K562 (cell line): ENCODE data around the gene VSIG10. TPM values are rescaled to one million over a fixed set of nuclear protein-coding genes. Genes with fewer than 3 reads are reported as not detected.

Source experiments
- BHLHE40 ChIP-seq: IDR thresholded peaks from 2 replicates; pipeline ENCODE4 v1.6.1; 2011; ENCODE audit warnings: low read length, improper control_type of control experiment
- CBX5 ChIP-seq: IDR thresholded peaks from 2 replicates; pipeline ENCODE4 v1.6.1; 2014; ENCODE audit warnings: low read depth, borderline replicate concordance
- CEBPZ ChIP-seq: fragments of 150-350 bp; IDR thresholded peaks from 2 replicates; pipeline ENCODE4 v1.6.1; 2014; ENCODE audit warnings: low read depth, mild to moderate bottlenecking, low read length, borderline replicate concordance
- CGGBP1 ChIP-seq: fragments of 250-450 bp; sonication (Bioruptor Pico); IDR thresholded peaks from 2 replicates; pipeline ENCODE4 v1.9.0; 2021; ENCODE audit warnings: mild to moderate bottlenecking
- ELK1 ChIP-seq: sonication (generic); formaldehyde crosslinking; IDR thresholded peaks from 2 replicates; pipeline ENCODE4 v1.8.1; 2022; ENCODE audit warnings: missing genetic modification reagents
- ETV1 ChIP-seq: fragments of 450-650 bp; conservative IDR thresholded peaks from 2 replicates; pipeline ENCODE4 v1.6.1; 2016; ENCODE audit warnings: missing genetic modification characterization, control low read depth, low read depth, missing compliant biosample characterization
- FOXA3 ChIP-seq, 2 experiments: fragments of 450-650 bp in 1 of 2; sonication (generic) in 1 of 2; formaldehyde crosslinking; IDR thresholded peaks in 1 of 2; conservative IDR thresholded peaks in 1 of 2; 2 replicates each; pipeline versions ENCODE4 v1.4.0 to v1.8.0; 2020 to 2022; ENCODE audit warnings: mild to moderate bottlenecking in 2 of 2, missing genetic modification reagents in 1 of 2
- NUFIP1 ChIP-seq: fragments of 450-650 bp; IDR thresholded peaks from 2 replicates; pipeline ENCODE4 v1.6.1; 2018; ENCODE audit not compliant: partially characterized antibody
- PTRF ChIP-seq: fragments of 450-650 bp; IDR thresholded peaks from 2 replicates; pipeline ENCODE4 v1.6.1; 2016; ENCODE audit warnings: mild to moderate bottlenecking, missing genetic modification characterization, missing compliant biosample characterization
- SMC3 ChIP-seq: conservative IDR thresholded peaks from 2 replicates; pipeline ENCODE4 v1.6.1; 2011; ENCODE audit warnings: low read depth, low read length, improper control_type of control experiment; ENCODE audit not compliant: insufficient read depth
- SNRNP70 ChIP-seq: fragments of 200-400 bp; formaldehyde crosslinking; optimal IDR thresholded peaks from 2 replicates; pipeline ENCODE3; 2017; ENCODE audit warnings: low read depth, low read length
- THRAP3 ChIP-seq: fragments of 450-650 bp; IDR thresholded peaks from 2 replicates; pipeline ENCODE4 v1.6.1; 2016; ENCODE audit warnings: mild to moderate bottlenecking, inconsistent platforms, borderline replicate concordance
- TRIM24 ChIP-seq, 2 experiments: fragments of 450-650 bp; IDR thresholded peaks; 2 replicates each; pipeline ENCODE4 v1.6.1; 2016
- U2AF1 ChIP-seq: fragments of 200-400 bp; formaldehyde crosslinking; optimal IDR thresholded peaks from 2 replicates; pipeline ENCODE3; 2017; ENCODE audit warnings: mild to moderate bottlenecking, low read depth, low read length, moderate library complexity
- ZKSCAN1 ChIP-seq: fragments of 150-350 bp; IDR thresholded peaks from 2 replicates; pipeline ENCODE4 v1.6.1; 2016; ENCODE audit warnings: low read depth, low read length
- ZNF143 ChIP-seq: sonication (generic); formaldehyde crosslinking; IDR thresholded peaks from 2 replicates; pipeline ENCODE4 v1.9.0; 2022; ENCODE audit warnings: mild to moderate bottlenecking, missing genetic modification reagents
- ZNF408 ChIP-seq: fragments of 250-450 bp; sonication (Bioruptor Pico); IDR thresholded peaks from 2 replicates; pipeline ENCODE4 v1.4.0; 2020; ENCODE audit warnings: low read depth, mild to moderate bottlenecking, moderate library complexity
- ZSCAN32 ChIP-seq: fragments of 450-650 bp; formaldehyde crosslinking; IDR thresholded peaks from 2 replicates; pipeline ENCODE4 v1.4.0; 2020; ENCODE audit warnings: mild to moderate bottlenecking, moderate library complexity
- polyA plus RNA-seq, 8 experiments: library from polyadenylated mRNA; depleted of rRNA in 4 of 8; stranded (reverse) in 5 of 8; unstranded in 3 of 8; fragments of >200 nt; fragmentation: Nextera tagmentation in 2 of 8; fragmentation: Illumina TruSeq in 1 of 8; extraction: Ambion mirVana in 2 of 8; extraction: Trizol in 1 of 8; gene quantifications; 2 replicates each; pipeline versions ENCODE4 v1.2.1 to v1.2.3, GENCODE V29; 2011 to 2014; ENCODE audit warnings: inconsistent platforms in 1 of 8, missing spikeins in 1 of 8
- total RNA-seq, 7 experiments: library from RNA; depleted of rRNA in 6 of 7; stranded (reverse); fragments of >200 nt in 6 of 7; fragmentation: Illumina TruSeq in 2 of 7; extraction: Trizol in 2 of 7; gene quantifications; 2 replicates each; pipeline versions ENCODE4 v1.2.1 to v1.2.3, GENCODE V29; 2011 to 2021; ENCODE audit warnings: low replicate concordance in 1 of 7
- TF ChIP-seq, protein P1 (sequence below): fragments of 250-450 bp; sonication (Bioruptor Pico); IDR thresholded peaks from 2 replicates; pipeline ENCODE4 v1.5.0; 2020; ENCODE audit warnings: mild to moderate bottlenecking, borderline replicate concordance
- TF ChIP-seq, protein P2 (sequence below): sonication (generic); formaldehyde crosslinking; IDR thresholded peaks from 2 replicates; pipeline ENCODE4 v1.8.0; 2022; ENCODE audit warnings: missing genetic modification reagents, mild to moderate bottlenecking, borderline replicate concordance

The VSIG10 gene
- total and polyA plus RNA-seq, 9 of the 15 experiments (the other 6 are each of a cell fraction or from before 2014, with no cell fraction given), result 4.1 to 8.8 (median 4.7) TPM

DNA sequence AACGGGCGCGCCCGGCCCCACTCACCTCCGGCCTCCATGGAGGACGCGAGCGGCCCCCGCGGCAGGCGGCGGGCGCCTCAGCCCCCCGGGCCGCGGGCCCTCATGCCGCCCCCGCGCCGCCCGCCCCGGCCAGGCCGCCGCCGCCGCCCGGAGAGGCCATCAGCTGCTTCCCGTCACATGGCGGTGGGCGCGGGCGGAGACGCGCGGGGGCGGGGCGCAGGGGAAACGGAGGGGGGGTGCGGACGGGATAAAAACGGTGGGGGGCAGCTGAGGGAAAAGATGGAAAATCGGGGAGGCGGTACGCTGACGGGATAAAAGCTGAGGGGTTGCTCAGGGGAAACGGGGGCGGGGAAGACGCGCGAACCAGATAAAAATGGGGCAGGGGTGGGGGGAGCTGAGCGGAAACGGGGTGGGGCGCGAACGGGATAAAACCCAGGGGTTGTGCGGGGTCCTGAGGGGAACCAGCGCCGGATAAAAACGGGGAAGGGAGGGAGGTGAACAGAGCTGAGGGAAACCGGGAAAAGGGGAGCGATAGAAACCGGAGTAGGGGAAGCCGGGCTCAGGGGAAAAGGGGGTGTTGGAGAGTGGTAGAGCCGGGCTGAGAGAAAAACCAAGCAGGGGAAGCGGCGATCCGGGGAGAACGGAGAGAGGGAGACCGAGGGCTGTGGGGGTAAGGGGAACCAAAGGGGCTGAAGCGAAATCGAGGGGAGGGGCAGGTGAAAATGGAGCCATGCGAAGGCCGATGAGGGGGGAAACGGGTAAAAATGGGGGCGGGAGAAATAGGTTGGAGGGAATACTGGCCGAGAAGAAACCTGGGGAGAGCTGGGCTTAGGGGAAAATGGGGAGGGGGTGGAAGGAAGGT is 42.6 kb downstream of the VSIG10 start, which contains the start of gene WSB2 (continued):
- TF ChIP-seq CEBPZ (no peak), TRIM24 (IDR thresholded peaks at IDR 0.05) (no peak), ZSCAN32 (CRISPR knock-in tag) (no peak), ZNF143 (CRISPR knock-in tag) (no peak), ZKSCAN1 (no peak), PTRF (tag) (no peak), SMC3 (no peak), ELK1 (no peak), ETV1 (tag) (peak; percentile 25; the same call in 1 of the 2 replicates), BHLHE40 (no peak), THRAP3 (no peak), SNRNP70 (no peak), NUFIP1 (no peak), ZNF408 (no peak), FOXA3 (CRISPR knock-in tag; conservative IDR thresholded peaks at IDR 0.05 in 1 of 2, IDR thresholded peaks at IDR 0.05 in 1 of 2) (no peak), U2AF1 (no peak), CBX5 (no peak), CGGBP1 (CRISPR knock-in tag) (no peak)
- TF ChIP-seq, protein P1, sequence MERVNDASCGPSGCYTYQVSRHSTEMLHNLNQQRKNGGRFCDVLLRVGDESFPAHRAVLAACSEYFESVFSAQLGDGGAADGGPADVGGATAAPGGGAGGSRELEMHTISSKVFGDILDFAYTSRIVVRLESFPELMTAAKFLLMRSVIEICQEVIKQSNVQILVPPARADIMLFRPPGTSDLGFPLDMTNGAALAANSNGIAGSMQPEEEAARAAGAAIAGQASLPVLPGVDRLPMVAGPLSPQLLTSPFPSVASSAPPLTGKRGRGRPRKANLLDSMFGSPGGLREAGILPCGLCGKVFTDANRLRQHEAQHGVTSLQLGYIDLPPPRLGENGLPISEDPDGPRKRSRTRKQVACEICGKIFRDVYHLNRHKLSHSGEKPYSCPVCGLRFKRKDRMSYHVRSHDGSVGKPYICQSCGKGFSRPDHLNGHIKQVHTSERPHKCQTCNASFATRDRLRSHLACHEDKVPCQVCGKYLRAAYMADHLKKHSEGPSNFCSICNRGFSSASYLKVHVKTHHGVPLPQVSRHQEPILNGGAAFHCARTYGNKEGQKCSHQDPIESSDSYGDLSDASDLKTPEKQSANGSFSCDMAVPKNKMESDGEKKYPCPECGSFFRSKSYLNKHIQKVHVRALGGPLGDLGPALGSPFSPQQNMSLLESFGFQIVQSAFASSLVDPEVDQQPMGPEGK, result no peak
- TF ChIP-seq, protein P2, sequence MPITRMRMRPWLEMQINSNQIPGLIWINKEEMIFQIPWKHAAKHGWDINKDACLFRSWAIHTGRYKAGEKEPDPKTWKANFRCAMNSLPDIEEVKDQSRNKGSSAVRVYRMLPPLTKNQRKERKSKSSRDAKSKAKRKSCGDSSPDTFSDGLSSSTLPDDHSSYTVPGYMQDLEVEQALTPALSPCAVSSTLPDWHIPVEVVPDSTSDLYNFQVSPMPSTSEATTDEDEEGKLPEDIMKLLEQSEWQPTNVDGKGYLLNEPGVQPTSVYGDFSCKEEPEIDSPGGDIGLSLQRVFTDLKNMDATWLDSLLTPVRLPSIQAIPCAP (CRISPR knock-in tag), result no peak
